Measurements from ENCODE around the gene C2orf72. TPM values are rescaled to one million over a fixed set of nuclear protein-coding genes. Genes with fewer than 3 reads are reported as not detected.

C2orf72 gene
- total and polyA plus RNA-seq, 8 donors = 3.3 to 41.4 (median 7.3) TPM; not detected in 1

- H3K4me1 ChIP-seq = peaks cover 0 to 4% (median 0%) of the 10 kb centered on the region in 4 donors
- no peaks in the 10 kb centered on the region for H3K9me3 ChIP-seq
- no peak overlapping the region for H3K4me3 ChIP-seq
- TF ChIP-seq EP300 (IDR thresholded peaks at IDR 0.05) (no peak), CTCF (IDR thresholded peaks at IDR 0.05) (no peak), POLR2A (IDR thresholded peaks at IDR 0.05) (no peak), POLR2AphosphoS5 (IDR thresholded peaks at IDR 0.05) (no peak)
- H3K36me3 ChIP-seq = no peaks in the 10 kb centered on the region
- peaks cover 0 to 50% (median 11%) of the 10 kb centered on the region in 3 donors for H3K27me3 ChIP-seq
- intact Hi-C loops (cut with DNase I; ENCODE audit: low total_unique reads) = no loop called here
- no peak overlapping the region for H3K27ac ChIP-seq
- no peak for DNase-seq
- WGBS, 5 donors = 47 to 75% (median 64%) methylated on average over 4 of the region's 4 CpGs
Measured at GRCh38 chr2:230999477-230999876, 37.8 kb upstream of the C2orf72 start.

GRCh38 chr2:231000211-231000904, 37.0 kb upstream of the C2orf72 start:
- H3K36me3 ChIP-seq = no peaks in the 10 kb centered on the region
- WGBS, 5 donors = 20 to 51% (median 25%) methylated on average over 24 of the region's 24 CpGs
- DNase-seq = peak; percentile 49 to 52
- TF ChIP-seq CTCF (IDR thresholded peaks at IDR 0.05) (peak in 2 of 7 experiments; percentile 15 to 21), POLR2AphosphoS5 (IDR thresholded peaks at IDR 0.05) (no peak)
- intact Hi-C loops (cut with DNase I; ENCODE audit: low total_unique reads) = no loop called here
- peaks cover 0 to 50% (median 11%) of the 10 kb centered on the region in 3 donors for H3K27me3 ChIP-seq
- no peak overlapping the region for H3K27ac ChIP-seq
- no peaks in the 10 kb centered on the region for H3K9me3 ChIP-seq
- H3K4me1 ChIP-seq = peaks cover 0 to 4% (median 0%) of the 10 kb centered on the region in 4 donors
- H3K4me3 ChIP-seq = no peak overlapping the region

GRCh38 chr2:231001036-231001435, 36.3 kb upstream of the C2orf72 start:
- intact Hi-C loops (cut with DNase I; ENCODE audit: low total_unique reads) = no loop called here
- Histone ChIP-seq H3K36me3 (no peaks in the 10 kb centered on the region), H3K27ac (no peak overlapping the region), H3K9me3 (no peaks in the 10 kb centered on the region), H3K4me3 (no peak overlapping the region), H3K4me1 (peaks cover 0 to 4% (median 0%) of the 10 kb centered on the region in 4 donors), H3K27me3 (peaks cover 0 to 43% (median 11%) of the 10 kb centered on the region in 3 donors)
- no peak for DNase-seq
- WGBS, 5 donors = 63 to 93% (median 79%) methylated on average over 7 of the region's 7 CpGs
- TF ChIP-seq EP300 (IDR thresholded peaks at IDR 0.05) (no peak), POLR2A (IDR thresholded peaks at IDR 0.05) (no peak), CTCF (IDR thresholded peaks at IDR 0.05) (no peak), POLR2AphosphoS5 (IDR thresholded peaks at IDR 0.05) (no peak)

- Histone ChIP-seq H3K4me1 (peaks cover 0 to 4% (median under 1%) of the 10 kb centered on the region in 4 donors), H3K27me3 (peaks cover 0 to 38% (median 11%) of the 10 kb centered on the region in 3 donors), H3K27ac (no peak overlapping the region), H3K4me3 (no peak overlapping the region), H3K36me3 (no peaks in the 10 kb centered on the region), H3K9me3 (no peaks in the 10 kb centered on the region)
- TF ChIP-seq POLR2A (IDR thresholded peaks at IDR 0.05) (no peak), POLR2AphosphoS5 (IDR thresholded peaks at IDR 0.05) (no peak), CTCF (IDR thresholded peaks at IDR 0.05) (no peak), EP300 (IDR thresholded peaks at IDR 0.05) (no peak)
- intact Hi-C loops (cut with DNase I; ENCODE audit: low total_unique reads) = no loop called here
- no peak for DNase-seq
- 50 to 75% (median 57%) methylated on average over 4 of the region's 4 CpGs for WGBS, 5 donors
Measured at GRCh38 chr2:231001921-231002320, 35.4 kb upstream of the C2orf72 start.

Measured in stomach (tissue), 9 donors.